AG09309 (cell line): ENCODE results near the gene TSPAN18.

Source experiments
- DNase-seq: peaks from one replicate; pipeline ENCODE4 v3.0.0-alpha.2; 2010; ENCODE audit warnings: low read depth
- H3K4me3 ChIP-seq: 2 replicates; pipeline ENCODE4 v1.5.1; 2011; ENCODE audit warnings: mild to moderate bottlenecking, low read depth, low read length, moderate library complexity; ENCODE audit not compliant: control insufficient read depth
- CTCF ChIP-seq: IDR thresholded peaks from 2 replicates; pipeline ENCODE4 v1.5.1; 2011; ENCODE audit warnings: mild to moderate bottlenecking, low read depth, low read length, inconsistent platforms; ENCODE audit not compliant: insufficient read depth, control insufficient read depth; ENCODE audit errors: missing control alignments

TSPAN18 gene

GRCh38 chr11:44814881-44815592 lies 88.3 kb downstream of the TSPAN18 start:
- H3K4me3 ChIP-seq, result no peak overlapping the region
- DNase-seq, result peak; percentile 37
- TF ChIP-seq CTCF, result no peak

GRCh38 chr11:44815917-44816456 lies 89.2 kb downstream of the TSPAN18 start:
- no peak for DNase-seq
- no peak for TF ChIP-seq CTCF
- no peak overlapping the region for H3K4me3 ChIP-seq

- DNase-seq, result no peak
- TF ChIP-seq CTCF, result no peak
- no peak overlapping the region for H3K4me3 ChIP-seq
Measured at GRCh38 chr11:44816761-44817160, 90.0 kb downstream of the TSPAN18 start.

- DNase-seq, result no peak
- no peak overlapping the region for H3K4me3 ChIP-seq
- no peak for TF ChIP-seq CTCF
Measured at GRCh38 chr11:44817207-44817949, 90.6 kb downstream of the TSPAN18 start.

GRCh38 chr11:44818110-44818509 lies 91.3 kb downstream of the TSPAN18 start:
- no peak overlapping the region for H3K4me3 ChIP-seq
- DNase-seq, result no peak
- TF ChIP-seq CTCF, result no peak

GRCh38 chr11:44819346-44819745 lies 92.6 kb downstream of the TSPAN18 start:
- no peak for TF ChIP-seq CTCF
- DNase-seq, result no peak
- no peak overlapping the region for H3K4me3 ChIP-seq
